Peyer's patch (tissue), 4 donors: Measurements from ENCODE around the gene OR4D1.

Source experiments
- POLR2A ChIP-seq, 2 donors: fragments of 450-650 bp; IDR thresholded peaks; one replicate each; pipeline ENCODE4 v1.5.1; 2017; ENCODE audit warnings: antibody characterized with exemption in 2 of 2, mild to moderate bottlenecking in 2 of 2, moderate library complexity in 2 of 2
- TF ChIP-seq, protein P1 (sequence below), 6 experiments: fragments of 450-650 bp in 4 of 6; fragments of 200-600 bp in 2 of 6; sonication (generic) in 1 of 6; IDR thresholded peaks; one replicate each; pipeline ENCODE4 v1.5.1; 2017 to 2019; ENCODE audit warnings: antibody characterized with exemption in 6 of 6, mild to moderate bottlenecking in 3 of 6, moderate library complexity in 1 of 6

DNA sequence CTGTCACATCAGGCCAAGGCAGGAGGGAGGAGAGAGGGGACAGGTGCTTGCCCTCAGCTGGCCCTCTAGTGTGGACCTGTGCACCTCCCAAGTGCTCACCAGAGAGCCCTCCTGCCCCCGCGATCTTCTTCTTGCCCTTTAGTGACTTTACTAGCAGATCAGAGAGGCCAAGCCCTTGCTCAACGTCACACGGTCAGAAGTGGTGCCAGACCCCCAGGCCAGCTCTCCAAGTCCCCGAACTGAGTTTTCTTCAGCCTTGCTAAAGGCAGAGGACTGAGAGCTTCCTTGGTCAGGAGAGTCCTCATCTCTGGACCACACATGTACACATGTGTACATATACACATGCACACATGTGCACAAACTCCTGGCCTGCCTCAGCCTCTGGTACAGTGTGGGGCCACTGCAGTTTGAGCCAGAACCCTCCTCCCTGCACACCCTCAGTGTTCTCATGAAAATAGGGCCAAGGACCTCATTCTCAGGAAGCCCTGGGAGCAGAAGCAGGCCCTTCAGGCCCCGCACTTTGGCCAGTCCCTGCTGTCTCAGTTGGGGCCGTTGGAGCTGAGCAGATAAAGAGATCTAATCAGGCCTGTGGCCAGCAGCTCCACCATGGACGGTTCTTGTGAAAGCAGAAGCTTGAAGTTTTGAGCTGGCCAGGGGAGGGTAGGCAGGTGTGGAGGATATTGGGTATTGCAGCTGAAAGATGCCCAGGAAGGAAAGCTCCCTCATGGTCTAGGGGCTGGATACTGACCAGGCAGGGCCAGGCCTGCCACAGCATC lies 37.0 kb downstream of the OR4D1 start:
- TF ChIP-seq, protein P1, sequence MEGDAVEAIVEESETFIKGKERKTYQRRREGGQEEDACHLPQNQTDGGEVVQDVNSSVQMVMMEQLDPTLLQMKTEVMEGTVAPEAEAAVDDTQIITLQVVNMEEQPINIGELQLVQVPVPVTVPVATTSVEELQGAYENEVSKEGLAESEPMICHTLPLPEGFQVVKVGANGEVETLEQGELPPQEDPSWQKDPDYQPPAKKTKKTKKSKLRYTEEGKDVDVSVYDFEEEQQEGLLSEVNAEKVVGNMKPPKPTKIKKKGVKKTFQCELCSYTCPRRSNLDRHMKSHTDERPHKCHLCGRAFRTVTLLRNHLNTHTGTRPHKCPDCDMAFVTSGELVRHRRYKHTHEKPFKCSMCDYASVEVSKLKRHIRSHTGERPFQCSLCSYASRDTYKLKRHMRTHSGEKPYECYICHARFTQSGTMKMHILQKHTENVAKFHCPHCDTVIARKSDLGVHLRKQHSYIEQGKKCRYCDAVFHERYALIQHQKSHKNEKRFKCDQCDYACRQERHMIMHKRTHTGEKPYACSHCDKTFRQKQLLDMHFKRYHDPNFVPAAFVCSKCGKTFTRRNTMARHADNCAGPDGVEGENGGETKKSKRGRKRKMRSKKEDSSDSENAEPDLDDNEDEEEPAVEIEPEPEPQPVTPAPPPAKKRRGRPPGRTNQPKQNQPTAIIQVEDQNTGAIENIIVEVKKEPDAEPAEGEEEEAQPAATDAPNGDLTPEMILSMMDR (IDR thresholded peaks at IDR 0.05), result no peak
- no peak for TF ChIP-seq POLR2A (IDR thresholded peaks at IDR 0.05)
